H1 (cell line): Measurements from ENCODE around the gene TRPC4. TPM values are rescaled to one million over a fixed set of nuclear protein-coding genes. Genes with fewer than 3 reads are reported as not detected.

Experiments used
- CTCF ChIA-PET: fragments of 300-600 bp; sonication (Branson Sonifier 250); formaldehyde crosslinking; loops from one replicate; lab custom pipeline; 2021; ENCODE audit not compliant: partially characterized antibody; lab: Charles Lee
- POLR2A ChIA-PET: fragments of 300-600 bp; sonication (Branson Sonifier 250); formaldehyde crosslinking; loops from one replicate; lab custom pipeline; 2021; ENCODE audit warnings: inconsistent platforms; ENCODE audit not compliant: partially characterized antibody; lab: Charles Lee
- DNase-seq, 2 experiments: peaks; one replicate each; pipeline versions ENCODE4 v3.0.0 to v3.0.0-alpha.2; 2010 to 2022; ENCODE audit warnings: low spot score in 2 of 2, low read depth in 1 of 2, mixed read lengths in 1 of 2
- FAIRE-seq: peaks from 2 replicates; lab custom pipeline; 2011; peaks lifted over from hg19 to GRCh38; lab: Jason Lieb, UNC
- H2AFZ ChIP-seq: 2 replicates; pipeline ENCODE4 v1.8.1; 2012; ENCODE audit warnings: low read length, inconsistent platforms
- H2AK5ac ChIP-seq: 2 replicates; pipeline ENCODE4 v1.6.1; 2013; ENCODE audit warnings: low read depth, low read length
- H2BK120ac ChIP-seq: replicated peaks from 2 replicates; pipeline ENCODE3; 2013; ENCODE audit warnings: low read depth, low read length, inconsistent platforms
- H2BK12ac ChIP-seq: 2 replicates; pipeline ENCODE4 v1.6.1; 2013; ENCODE audit warnings: low read depth, low read length
- H2BK15ac ChIP-seq: 2 replicates; pipeline ENCODE4 v1.6.1; 2013; ENCODE audit warnings: low read length
- H2BK20ac ChIP-seq: 2 replicates; pipeline ENCODE4 v1.6.1; 2013; ENCODE audit warnings: low read length
- H2BK5ac ChIP-seq: 2 replicates; pipeline ENCODE4 v1.6.1; 2013; ENCODE audit warnings: low read depth, low read length
- H3K14ac ChIP-seq: 2 replicates; pipeline ENCODE4 v1.6.1; 2013; ENCODE audit warnings: inconsistent platforms; ENCODE audit not compliant: insufficient read length
- H3K18ac ChIP-seq: 2 replicates; pipeline ENCODE4 v1.6.1; 2013; ENCODE audit warnings: low read length; ENCODE audit errors: extremely low read depth
- H3K23ac ChIP-seq: 2 replicates; pipeline ENCODE4 v1.6.1; 2013; ENCODE audit warnings: inconsistent platforms; ENCODE audit not compliant: insufficient read length
- H3K23me2 ChIP-seq: 2 replicates; pipeline ENCODE4 v1.6.1; 2013; ENCODE audit warnings: low read depth, low read length
- H3K27ac ChIP-seq: 2 replicates; pipeline ENCODE4 v1.6.1; 2011; ENCODE audit warnings: low read depth, low read length, inconsistent platforms
- H3K27me3 ChIP-seq, 4 experiments: replicated peaks in 1 of 4; 1 replicate in 1 of 4; 2 replicates in 3 of 4; pipeline versions ENCODE4 v1.6.1 to v1.8.1; 2011 to 2013; ENCODE audit warnings: low read length in 3 of 4, mild to moderate bottlenecking in 3 of 4, inconsistent platforms in 2 of 4, mixed read lengths in 2 of 4, moderate library complexity in 1 of 4; ENCODE audit not compliant: control insufficient read depth in 3 of 4, insufficient read depth in 3 of 4; ENCODE audit errors: extremely low read depth in 1 of 4
- H3K36me3 ChIP-seq, 4 experiments: 2 replicates each; pipeline versions ENCODE4 v1.6.1 to v1.8.1; 2011 to 2013; ENCODE audit warnings: mild to moderate bottlenecking in 4 of 4, low read length in 3 of 4, moderate library complexity in 2 of 4, control low read depth in 1 of 4, inconsistent platforms in 1 of 4; ENCODE audit not compliant: insufficient read depth in 4 of 4, control insufficient read depth in 2 of 4
- H3K4ac ChIP-seq: replicated peaks from 2 replicates; pipeline ENCODE3; 2013; ENCODE audit warnings: low read length, low read depth, mixed read lengths, inconsistent platforms; ENCODE audit not compliant: insufficient read length
- H3K4me1 ChIP-seq, 4 experiments: replicated peaks in 1 of 4; 1 replicate in 1 of 4; 2 replicates in 3 of 4; pipeline versions ENCODE4 v1.6.1 to v1.8.1; 2011 to 2013; ENCODE audit warnings: low read length in 3 of 4, inconsistent platforms in 2 of 4, mixed read lengths in 1 of 4; ENCODE audit not compliant: insufficient read depth in 4 of 4, control insufficient read depth in 3 of 4
- H3K4me2 ChIP-seq, 2 experiments: 2 replicates each; pipeline versions ENCODE4 v1.6.1 to v1.8.1; 2011 to 2013; ENCODE audit warnings: low read depth in 2 of 2, low read length in 2 of 2, control low read depth in 1 of 2, inconsistent platforms in 1 of 2, mild to moderate bottlenecking in 1 of 2; ENCODE audit not compliant: insufficient read depth in 1 of 2
- H3K4me3 ChIP-seq, 4 experiments: fragments of 200-600, 300-600 bp in 1 of 4; sonication (generic), shearing (Covaris generic), sonication (Bioruptor Twin) in 1 of 4; 2 replicates each; pipeline versions ENCODE4 v1.5.1 to v1.8.1; 2011 to 2016; ENCODE audit warnings: low read length in 4 of 4, low read depth in 3 of 4, control low read depth in 2 of 4, inconsistent platforms in 2 of 4, mild to moderate bottlenecking in 2 of 4, mixed read lengths in 1 of 4, moderate library complexity in 1 of 4; ENCODE audit not compliant: insufficient read depth in 2 of 4; ENCODE audit errors: extremely low read depth in 1 of 4
- H3K56ac ChIP-seq: replicated peaks from 2 replicates; pipeline ENCODE3; 2013; ENCODE audit warnings: low read depth, mild to moderate bottlenecking, mixed read lengths, low read length, inconsistent platforms; ENCODE audit not compliant: insufficient read length
- H3K79me1 ChIP-seq: 2 replicates; pipeline ENCODE4 v1.6.1; 2013; ENCODE audit warnings: low read depth, low read length, control low read depth
- H3K79me2 ChIP-seq, 2 experiments: 2 replicates each; pipeline versions ENCODE4 v1.6.1 to v1.8.1; 2012 to 2013; ENCODE audit warnings: low read length in 2 of 2, mild to moderate bottlenecking in 2 of 2, inconsistent platforms in 1 of 2; ENCODE audit not compliant: insufficient read depth in 2 of 2, control insufficient read depth in 1 of 2
- H3K9ac ChIP-seq, 4 experiments: replicated peaks in 1 of 4; 1 replicate in 1 of 4; 2 replicates in 3 of 4; pipeline versions ENCODE4 v1.6.1 to v1.8.1; 2011 to 2013; ENCODE audit warnings: low read depth in 3 of 4, low read length in 3 of 4, control low read depth in 2 of 4, mild to moderate bottlenecking in 2 of 4, moderate library complexity in 2 of 4, inconsistent platforms in 1 of 4; ENCODE audit errors: extremely low read depth in 1 of 4
- H3K9me3 ChIP-seq, 2 experiments: 2 replicates each; pipeline versions ENCODE4 v1.6.1 to v1.8.1; 2012 to 2013; ENCODE audit warnings: mild to moderate bottlenecking in 2 of 2, moderate library complexity in 2 of 2, control low read depth in 1 of 2, inconsistent platforms in 1 of 2, low read depth in 1 of 2, low read length in 1 of 2, mixed read lengths in 1 of 2; ENCODE audit not compliant: insufficient read depth in 2 of 2
- H4K20me1 ChIP-seq, 2 experiments: replicated peaks in 1 of 2; 2 replicates each; pipeline versions ENCODE3 to v1.8.1; 2011 to 2013; ENCODE audit warnings: inconsistent platforms in 2 of 2, low read length in 2 of 2, mild to moderate bottlenecking in 1 of 2; ENCODE audit not compliant: insufficient read depth in 2 of 2, control insufficient read depth in 1 of 2
- H4K5ac ChIP-seq: 2 replicates; pipeline ENCODE4 v1.6.1; 2013; ENCODE audit warnings: low read length, low read depth, mixed read lengths, inconsistent platforms; ENCODE audit not compliant: insufficient read length
- H4K8ac ChIP-seq: 2 replicates; pipeline ENCODE4 v1.8.0; 2013; ENCODE audit warnings: mild to moderate bottlenecking, moderate library complexity, low read length, inconsistent platforms; ENCODE audit not compliant: insufficient read depth; ENCODE audit errors: extremely low read depth
- H4K91ac ChIP-seq: replicated peaks from 2 replicates; pipeline ENCODE3; 2013; ENCODE audit warnings: low read length, mixed read lengths, inconsistent platforms; ENCODE audit not compliant: insufficient read length
- BRCA1 ChIP-seq: IDR thresholded peaks from 2 replicates; pipeline ENCODE4 v1.6.1; 2012; ENCODE audit warnings: low read depth, low read length, improper control_type of control experiment
- HDAC2 ChIP-seq, 2 experiments: fragments of 300-600 bp in 1 of 2; sonication (generic) in 1 of 2; IDR thresholded peaks; 2 replicates each; pipeline ENCODE4 v1.6.1; 2011 to 2012; ENCODE audit warnings: low read depth in 2 of 2, low read length in 2 of 2, mild to moderate bottlenecking in 2 of 2, moderate library complexity in 2 of 2, borderline replicate concordance in 1 of 2, inconsistent platforms in 1 of 2
- TAF1 ChIP-seq: IDR thresholded peaks from 2 replicates; pipeline ENCODE4 v1.6.1; 2011; ENCODE audit warnings: mild to moderate bottlenecking, low read depth, low read length
- TAF7 ChIP-seq: optimal IDR thresholded peaks from 2 replicates; pipeline ENCODE3; 2011; ENCODE audit warnings: low read depth, mild to moderate bottlenecking, inconsistent platforms, low read length, moderate library complexity, borderline replicate concordance
- WGBS, 2 experiments: shearing (Covaris generic) in 1 of 2; methylation state at CpG; one replicate each; pipeline versions ENCODE4 v1.1.6 to v1.1.7; 2013 to 2015; ENCODE audit warnings: low lambda C conversion rate in 2 of 2, mixed read lengths in 2 of 2, inconsistent platforms in 1 of 2, low coverage in 1 of 2, missing lambda C conversion rate in 1 of 2; ENCODE audit not compliant: insufficient replicate concordance in 2 of 2, insufficient coverage in 1 of 2, insufficient read length in 1 of 2; ENCODE audit errors: extremely low coverage in 1 of 2, missing lambda C conversion rate in 1 of 2; 5-methylcytosine and 5-hydroxymethylcytosine counted together
- polyA plus RNA-seq, 7 experiments: library from polyadenylated mRNA; depleted of rRNA in 3 of 7; stranded (reverse) in 5 of 7; unstranded in 2 of 7; fragments of >200 nt in 5 of 7; fragments of 200-250 nt in 2 of 7; gene quantifications; 1 replicate in 5 of 7; 2 replicates in 1 of 7; 4 replicates in 1 of 7; pipeline versions ENCODE4 v1.2.1 to v1.2.3, GENCODE V29; 2011 to 2013; ENCODE audit warnings: missing spikeins in 2 of 7, mixed read lengths in 2 of 7
- total RNA-seq: library from RNA; stranded (reverse); fragmentation: NEBNext Ultra II Directional; extraction: Animal tissue kit (Norgen Biotek cat#: 25700); gene quantifications from 2 replicates; pipeline ENCODE4 v1.2.1, GENCODE V29; 2021
- TF ChIP-seq, protein P1 (sequence below), 3 experiments: IDR thresholded peaks; 1 replicate in 2 of 3; 2 replicates in 1 of 3; pipeline versions ENCODE4 v1.5.1 to v1.6.1; 2011; ENCODE audit warnings: low read length in 3 of 3, mild to moderate bottlenecking in 3 of 3, inconsistent platforms in 2 of 3, low read depth in 1 of 3, moderate library complexity in 1 of 3; ENCODE audit not compliant: insufficient read depth in 1 of 3; ENCODE audit errors: control extremely low read depth in 1 of 3

TRPC4 gene
- total and polyA plus RNA-seq, 2 of the 8 experiments (the other 6 are each of a cell fraction or from before 2014, with no cell fraction given): 12.3 to 14.7 TPM

DNA sequence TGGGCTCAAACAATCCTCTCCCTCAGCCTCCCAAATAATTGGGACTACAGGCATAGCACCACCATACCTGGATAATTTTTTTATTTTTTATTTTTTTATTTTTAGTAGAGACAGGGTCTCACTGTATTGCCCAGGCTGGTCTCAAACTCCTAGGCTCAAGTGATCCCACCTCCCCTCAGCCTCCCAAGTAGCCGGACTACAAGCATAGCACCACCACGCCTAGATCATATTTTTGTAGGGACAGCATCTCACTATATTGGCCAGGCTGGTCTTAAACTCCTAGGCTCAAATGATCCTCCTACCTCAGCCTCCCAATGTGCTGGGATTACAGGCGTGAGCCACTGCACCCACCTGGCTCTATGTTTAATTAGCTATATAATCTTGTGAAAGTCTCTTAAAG lies 114.2 kb downstream of the TRPC4 start:
- no peaks in the 10 kb centered on the region for H4K20me1 ChIP-seq
- H2BK20ac ChIP-seq: no peak overlapping the region
- no peak overlapping the region for H2BK5ac ChIP-seq
- no peak overlapping the region for H3K56ac ChIP-seq
- no peaks in the 10 kb centered on the region for H3K9me3 ChIP-seq
- H4K91ac ChIP-seq: no peak overlapping the region
- no peak overlapping the region for H2AK5ac ChIP-seq
- WGBS, 2 experiments: 66% methylated on average over 3 of the region's 3 CpGs; no CpG with 5 or more reads in 1 of the 2 experiments
- H3K4ac ChIP-seq: no peak overlapping the region
- no peak for DNase-seq
- no peaks in the 10 kb centered on the region for H3K23me2 ChIP-seq
- no peak overlapping the region for H3K4me3 ChIP-seq
- no peaks in the 10 kb centered on the region; a peak in 3 of 7 replicates for H3K4me1 ChIP-seq
- H3K4me2 ChIP-seq: no peak overlapping the region
- H2BK15ac ChIP-seq: no peak overlapping the region
- peaks cover 0 to 5% of the 10 kb centered on the region in 2 experiments; a peak in 1 of 4 replicates for H3K79me2 ChIP-seq
- ChIA-PET POLR2A (no interaction called here), CTCF (no interaction called here)
- H3K36me3 ChIP-seq: no peaks in the 10 kb centered on the region
- no peaks in the 10 kb centered on the region for H3K79me1 ChIP-seq
- FAIRE-seq: no peak
- H3K23ac ChIP-seq: no peak overlapping the region
- no peak overlapping the region for H3K27ac ChIP-seq
- no peak overlapping the region for H4K5ac ChIP-seq
- no peaks in the 10 kb centered on the region for H3K27me3 ChIP-seq
- no peak overlapping the region for H3K14ac ChIP-seq
- H2AFZ ChIP-seq: no peak overlapping the region
- no peak overlapping the region for H2BK120ac ChIP-seq
- H3K18ac ChIP-seq: no peak overlapping the region
- H3K9ac ChIP-seq: no peak overlapping the region
- no peak overlapping the region for H4K8ac ChIP-seq
- no peak overlapping the region for H2BK12ac ChIP-seq
- TF ChIP-seq BRCA1 (no peak), TAF7 (no peak), TAF1 (no peak), HDAC2 (IDR thresholded peaks at IDR 0.05; ENCODE audit: borderline replicate concordance in 1 of 2, low read depth in 2 of 2, low read length in 2 of 2) (no peak)
- TF ChIP-seq, protein P1, sequence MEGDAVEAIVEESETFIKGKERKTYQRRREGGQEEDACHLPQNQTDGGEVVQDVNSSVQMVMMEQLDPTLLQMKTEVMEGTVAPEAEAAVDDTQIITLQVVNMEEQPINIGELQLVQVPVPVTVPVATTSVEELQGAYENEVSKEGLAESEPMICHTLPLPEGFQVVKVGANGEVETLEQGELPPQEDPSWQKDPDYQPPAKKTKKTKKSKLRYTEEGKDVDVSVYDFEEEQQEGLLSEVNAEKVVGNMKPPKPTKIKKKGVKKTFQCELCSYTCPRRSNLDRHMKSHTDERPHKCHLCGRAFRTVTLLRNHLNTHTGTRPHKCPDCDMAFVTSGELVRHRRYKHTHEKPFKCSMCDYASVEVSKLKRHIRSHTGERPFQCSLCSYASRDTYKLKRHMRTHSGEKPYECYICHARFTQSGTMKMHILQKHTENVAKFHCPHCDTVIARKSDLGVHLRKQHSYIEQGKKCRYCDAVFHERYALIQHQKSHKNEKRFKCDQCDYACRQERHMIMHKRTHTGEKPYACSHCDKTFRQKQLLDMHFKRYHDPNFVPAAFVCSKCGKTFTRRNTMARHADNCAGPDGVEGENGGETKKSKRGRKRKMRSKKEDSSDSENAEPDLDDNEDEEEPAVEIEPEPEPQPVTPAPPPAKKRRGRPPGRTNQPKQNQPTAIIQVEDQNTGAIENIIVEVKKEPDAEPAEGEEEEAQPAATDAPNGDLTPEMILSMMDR (IDR thresholded peaks at IDR 0.05; ENCODE audit: control extremely low read depth in 1 of 3, insufficient read depth in 1 of 3, low read depth in 1 of 3, low read length in 3 of 3): no peak
